H9 (cell line): Measurements from ENCODE around the gene MASTL. TPM values are rescaled to one million over a fixed set of nuclear protein-coding genes. Genes with fewer than 3 reads are reported as not detected.

Experiments used
- DNase-seq: peaks from one replicate; pipeline ENCODE4 v3.0.0-alpha.2; 2017
- H2AFZ ChIP-seq: one replicate; pipeline ENCODE4 v1.6.1; 2013; ENCODE audit warnings: mild to moderate bottlenecking, low read length, control low read depth, moderate library complexity
- H2AK5ac ChIP-seq: 2 replicates; pipeline ENCODE4 v1.6.1; 2013; ENCODE audit warnings: low read length, control low read depth, mixed read lengths; ENCODE audit not compliant: insufficient read length
- H2BK120ac ChIP-seq: one replicate; pipeline ENCODE4 v1.6.1; 2013; ENCODE audit warnings: low read depth, mild to moderate bottlenecking, low read length, control low read depth, inconsistent platforms; ENCODE audit not compliant: poor library complexity, severe bottlenecking
- H2BK12ac ChIP-seq: 2 replicates; pipeline ENCODE4 v1.6.1; 2013; ENCODE audit warnings: low read length, control low read depth, mixed read lengths, low read depth; ENCODE audit not compliant: insufficient read length
- H2BK15ac ChIP-seq: 2 replicates; pipeline ENCODE4 v1.6.1; 2013; ENCODE audit warnings: low read depth, low read length, control low read depth
- H2BK20ac ChIP-seq: one replicate; pipeline ENCODE4 v1.6.1; 2013; ENCODE audit warnings: low read depth, mild to moderate bottlenecking, low read length, control low read depth, inconsistent platforms; ENCODE audit not compliant: poor library complexity, severe bottlenecking
- H2BK5ac ChIP-seq: 2 replicates; pipeline ENCODE4 v1.6.1; 2013; ENCODE audit warnings: low read length, control low read depth, mixed read lengths; ENCODE audit not compliant: insufficient read length
- H3K14ac ChIP-seq: 2 replicates; pipeline ENCODE4 v1.6.1; 2013; ENCODE audit warnings: low read length, control low read depth; ENCODE audit not compliant: insufficient read depth
- H3K18ac ChIP-seq: 2 replicates; pipeline ENCODE4 v1.6.1; 2013; ENCODE audit warnings: low read depth, mild to moderate bottlenecking, mixed read lengths, low read length, control low read depth; ENCODE audit not compliant: insufficient read length
- H3K23ac ChIP-seq: 2 replicates; pipeline ENCODE4 v1.6.1; 2013; ENCODE audit warnings: low read length, control low read depth, mixed read lengths, low read depth; ENCODE audit not compliant: insufficient read length
- H3K23me2 ChIP-seq: 2 replicates; pipeline ENCODE4 v1.6.1; 2013; ENCODE audit warnings: low read depth, mild to moderate bottlenecking, mixed read lengths, low read length, control low read depth; ENCODE audit not compliant: insufficient read length, poor library complexity, severe bottlenecking
- H3K27ac ChIP-seq: 2 replicates; pipeline ENCODE4 v1.5.1; 2013; ENCODE audit warnings: low read length, control low read depth, mixed read lengths, low read depth; ENCODE audit not compliant: insufficient read length
- H3K27me3 ChIP-seq: 2 replicates; pipeline ENCODE4 v1.6.1; 2013; ENCODE audit warnings: low read length, control low read depth, inconsistent platforms; ENCODE audit not compliant: insufficient read depth
- H3K4ac ChIP-seq: 2 replicates; pipeline ENCODE4 v1.6.1; 2013; ENCODE audit warnings: low read depth, mild to moderate bottlenecking, control low read depth, inconsistent platforms, low read length, moderate library complexity
- H3K4me1 ChIP-seq: 2 replicates; pipeline ENCODE4 v1.6.1; 2013; ENCODE audit warnings: low read length, control low read depth, inconsistent platforms; ENCODE audit not compliant: insufficient read depth
- H3K4me2 ChIP-seq: 2 replicates; pipeline ENCODE4 v1.6.1; 2013; ENCODE audit warnings: low read length, control low read depth, mixed read lengths; ENCODE audit not compliant: insufficient read length, insufficient read depth
- H3K56ac ChIP-seq: 2 replicates; pipeline ENCODE4 v1.6.1; 2013; ENCODE audit warnings: low read depth, mild to moderate bottlenecking, mixed read lengths, low read length, control low read depth; ENCODE audit not compliant: insufficient read length
- H3K79me1 ChIP-seq: 2 replicates; pipeline ENCODE4 v1.6.1; 2013; ENCODE audit warnings: low read depth, mild to moderate bottlenecking, moderate library complexity, low read length, control low read depth, inconsistent platforms; ENCODE audit not compliant: insufficient read depth, poor library complexity, severe bottlenecking
- H3K79me2 ChIP-seq: 2 replicates; pipeline ENCODE4 v1.6.1; 2013; ENCODE audit warnings: low read length, control low read depth, inconsistent platforms; ENCODE audit not compliant: insufficient read depth
- H3K9ac ChIP-seq: 2 replicates; pipeline ENCODE4 v1.6.1; 2013; ENCODE audit warnings: low read length, control low read depth, mixed read lengths; ENCODE audit not compliant: insufficient read length; ENCODE audit errors: extremely low read depth
- H3K9me3 ChIP-seq: one replicate; pipeline ENCODE4 v1.6.1; 2013; ENCODE audit warnings: low read depth, low read length, inconsistent platforms; ENCODE audit not compliant: control insufficient read depth
- H3T11ph ChIP-seq: one replicate; pipeline ENCODE4 v1.6.1; 2013; ENCODE audit warnings: mild to moderate bottlenecking, low read length, control low read depth, inconsistent platforms
- H4K20me1 ChIP-seq: one replicate; pipeline ENCODE4 v1.6.1; 2013; ENCODE audit not compliant: control insufficient read depth, insufficient read length, insufficient read depth
- H4K5ac ChIP-seq: 2 replicates; pipeline ENCODE4 v1.6.1; 2013; ENCODE audit warnings: low read depth, mild to moderate bottlenecking, mixed read lengths, low read length, control low read depth; ENCODE audit not compliant: insufficient read length
- H4K8ac ChIP-seq: replicated peaks from 2 replicates; pipeline ENCODE4 v1.6.1; 2013; ENCODE audit warnings: low read length, control low read depth, mixed read lengths, low read depth; ENCODE audit not compliant: insufficient read length
- H4K91ac ChIP-seq: 2 replicates; pipeline ENCODE4 v1.6.1; 2013; ENCODE audit warnings: low read depth, mild to moderate bottlenecking, moderate library complexity, mixed read lengths, low read length, control low read depth; ENCODE audit not compliant: insufficient read length
- H3K27ac Mint-ChIP-seq, 3 experiments: 2 replicates in 2 of 3; 3 replicates in 1 of 3; pipeline ENCODE4 v1.8.0; 2020 to 2021; ENCODE audit warnings: mixed read lengths in 3 of 3, mild to moderate bottlenecking in 1 of 3, moderate library complexity in 1 of 3
- H3K27me3 Mint-ChIP-seq: 2 replicates; pipeline ENCODE4 v1.8.0; 2021; ENCODE audit warnings: low read depth, mild to moderate bottlenecking, moderate library complexity, mixed read lengths
- H3K36me3 Mint-ChIP-seq, 3 experiments: 2 replicates in 2 of 3; 3 replicates in 1 of 3; pipeline ENCODE4 v1.8.0; 2020 to 2021; ENCODE audit warnings: low read depth in 3 of 3, mixed read lengths in 3 of 3; ENCODE audit not compliant: insufficient read depth in 1 of 3
- H3K4me1 Mint-ChIP-seq, 2 experiments: 2 replicates each; pipeline ENCODE4 v1.8.0; 2020; ENCODE audit warnings: mixed read lengths in 2 of 2
- H3K4me3 Mint-ChIP-seq, 2 experiments: 2 replicates in 1 of 2; 3 replicates in 1 of 2; pipeline ENCODE4 v1.8.0; 2020 to 2021; ENCODE audit warnings: mild to moderate bottlenecking in 2 of 2, mixed read lengths in 2 of 2, moderate library complexity in 1 of 2
- H3K9me3 Mint-ChIP-seq, 2 experiments: 2 replicates in 1 of 2; 3 replicates in 1 of 2; pipeline ENCODE4 v1.8.0; 2020; ENCODE audit warnings: mild to moderate bottlenecking in 2 of 2, mixed read lengths in 2 of 2, moderate library complexity in 1 of 2
- CTCF ChIP-seq: fragments of 200-600 bp; sonication (generic); conservative IDR thresholded peaks from 3 replicates; pipeline ENCODE4 v1.8.0; 2021; ENCODE audit warnings: antibody characterized with exemption, mild to moderate bottlenecking
- WGBS: extraction: QIAGEN DNeasy Blood & Tissue Kit; methylation state at CpG from one replicate; pipeline ENCODE4 v1.1.7; 2013; ENCODE audit warnings: missing lambda C conversion rate, low lambda C conversion rate, mixed read lengths; ENCODE audit not compliant: insufficient read length; ENCODE audit errors: extremely low coverage; 5-methylcytosine and 5-hydroxymethylcytosine counted together
- total RNA-seq: library from RNA; stranded (reverse); gene quantifications from 2 replicates; pipeline ENCODE4 v1.2.1, GENCODE V29; 2021

Gene MASTL
- total RNA-seq, 1 experiment from 2014 or later: 35.0 TPM

- H3K4me1 Mint-ChIP-seq: peaks cover 35 to 40% of the 10 kb centered on the region in 2 experiments
- no CpG with 5 or more reads among the region's 1 CpG for WGBS
- no peak overlapping the region for H2AK5ac ChIP-seq
- H3K4me3 Mint-ChIP-seq: no peak overlapping the region; a peak in 1 of 5 replicates
- H2BK120ac ChIP-seq: no peak overlapping the region
- H3K27ac ChIP-seq: no peak overlapping the region
- H3K9me3 Mint-ChIP-seq: peaks cover 0 to 4% of the 10 kb centered on the region in 2 experiments; a peak in 2 of 5 replicates
- TF ChIP-seq CTCF: no peak
- no peaks in the 10 kb centered on the region for H3K27me3 ChIP-seq
- peaks cover 34 to 55% (median 55%) of the 10 kb centered on the region in 3 experiments; a peak in 6 of 7 replicates for H3K36me3 Mint-ChIP-seq
- H3K23me2 ChIP-seq: no peaks in the 10 kb centered on the region
- H3K56ac ChIP-seq: no peak overlapping the region
- no peak overlapping the region for H4K8ac ChIP-seq
- peaks cover 42% of the 10 kb centered on the region; the same call in 1 of the 2 replicates for H3K79me2 ChIP-seq
- H4K20me1 ChIP-seq: peaks cover 2% of the 10 kb centered on the region
- no peak overlapping the region for H3K4me2 ChIP-seq
- no peaks in the 10 kb centered on the region for H3K4me1 ChIP-seq
- no peak overlapping the region for H3K23ac ChIP-seq
- H4K5ac ChIP-seq: no peak overlapping the region
- H3K27me3 Mint-ChIP-seq: no peaks in the 10 kb centered on the region
- no peak overlapping the region for H4K91ac ChIP-seq
- H3K9ac ChIP-seq: no peak overlapping the region
- H3K27ac Mint-ChIP-seq: peak overlapping the region in 1 of 3 experiments; percentile 13; a peak in 3 of 7 replicates
- peaks cover 3% of the 10 kb centered on the region for H3K79me1 ChIP-seq
- no peak overlapping the region for H3K18ac ChIP-seq
- no peak overlapping the region for H2BK15ac ChIP-seq
- no peak for DNase-seq
- no peak overlapping the region for H2BK20ac ChIP-seq
- H3K14ac ChIP-seq: no peak overlapping the region
- H2BK12ac ChIP-seq: no peak overlapping the region
- no peak overlapping the region for H2AFZ ChIP-seq
- no peak overlapping the region for H3T11ph ChIP-seq
- H2BK5ac ChIP-seq: no peak overlapping the region
- no peaks in the 10 kb centered on the region for H3K9me3 ChIP-seq
- H3K4ac ChIP-seq: no peak overlapping the region
Measured at GRCh38 chr10:27150261-27150660, 4.9 kb upstream of the MASTL start.
